ENCODE results near the gene ALG14. TPM values are rescaled to one million over a fixed set of nuclear protein-coding genes. Genes with fewer than 3 reads are reported as not detected.
"Not testable (repeated sequence)": the region's sequence is repeated elsewhere in the genome, so short reads cannot be mapped to it uniquely, and the experiment has no call there.

Gene ALG14
- total RNA-seq, 2 donors from 2014 or later: 1.6 TPM

GRCh38 chr1:94998114-94998513 lies 74.6 kb downstream of the ALG14 start:
- no peaks in the 10 kb centered on the region for H3K9me3 ChIP-seq

GRCh38 chr1:94995536-94995935 lies 77.2 kb downstream of the ALG14 start:
- DNase-seq (ENCODE audit: low spot score); H3K9me3 ChIP-seq; H3K27ac ChIP-seq; H3K27me3 ChIP-seq (replicated peaks; ENCODE audit: insufficient read depth); H3K36me3 ChIP-seq; H3K4me3 ChIP-seq; ATAC-seq (ENCODE audit: insufficient number of reproducible peaks, low FRiP score, low read depth): not testable (repeated sequence)
- H3K4me1 ChIP-seq (ENCODE audit: control insufficient read depth in 1 of 2, low read depth in 2 of 2): peaks cover 0 to 20% of the 10 kb centered on the region in 2 donors

More at GRCh38 chr1:94998114-94998513, 74.6 kb downstream of the ALG14 start:
- H3K4me1 ChIP-seq (ENCODE audit: control insufficient read depth in 1 of 2, low read depth in 2 of 2): peaks cover 6 to 32% of the 10 kb centered on the region in 2 donors
- H3K36me3 ChIP-seq: no peaks in the 10 kb centered on the region
- TF ChIP-seq CTCF (IDR thresholded peaks at IDR 0.05): no peak
- DNase-seq (ENCODE audit: low spot score) (no peak), ATAC-seq (ENCODE audit: insufficient number of reproducible peaks, low FRiP score, low read depth) (no peak)
- no peak overlapping the region for H3K4me3 ChIP-seq
- no peaks in the 10 kb centered on the region for H3K27me3 ChIP-seq (replicated peaks; ENCODE audit: insufficient read depth)
- no peak overlapping the region for H3K27ac ChIP-seq

- no peaks in the 10 kb centered on the region for H3K27me3 ChIP-seq (replicated peaks; ENCODE audit: insufficient read depth)
- no peaks in the 10 kb centered on the region for H3K9me3 ChIP-seq
- no peak for TF ChIP-seq CTCF (IDR thresholded peaks at IDR 0.05)
- H3K27ac ChIP-seq: no peak overlapping the region
- H3K4me3 ChIP-seq: no peak overlapping the region
- ATAC-seq (ENCODE audit: insufficient number of reproducible peaks, low FRiP score, low read depth) (no peak), DNase-seq (ENCODE audit: low spot score) (no peak)
- H3K4me1 ChIP-seq (ENCODE audit: control insufficient read depth in 1 of 2, low read depth in 2 of 2): peaks cover 0 to 20% of the 10 kb centered on the region in 2 donors
- no peaks in the 10 kb centered on the region for H3K36me3 ChIP-seq
Measured at GRCh38 chr1:94994805-94995204, 77.9 kb downstream of the ALG14 start.

- no peaks in the 10 kb centered on the region for H3K36me3 ChIP-seq
- no peaks in the 10 kb centered on the region for H3K27me3 ChIP-seq (replicated peaks; ENCODE audit: insufficient read depth)
- no peak overlapping the region for H3K27ac ChIP-seq
- DNase-seq (ENCODE audit: low spot score): no peak
- no peak overlapping the region for H3K4me3 ChIP-seq
- ATAC-seq (ENCODE audit: insufficient number of reproducible peaks, low FRiP score, low read depth): no peak
- no peak for TF ChIP-seq CTCF (IDR thresholded peaks at IDR 0.05)
- H3K4me1 ChIP-seq (ENCODE audit: control insufficient read depth in 1 of 2, low read depth in 2 of 2): peaks cover 0 to 20% of the 10 kb centered on the region in 2 donors
- H3K9me3 ChIP-seq: no peaks in the 10 kb centered on the region
Measured at GRCh38 chr1:94993931-94994645, 78.7 kb downstream of the ALG14 start.

- H3K27ac ChIP-seq: no peak overlapping the region
- H3K27me3 ChIP-seq (replicated peaks; ENCODE audit: insufficient read depth): no peaks in the 10 kb centered on the region
- no peak for TF ChIP-seq CTCF (IDR thresholded peaks at IDR 0.05)
- ATAC-seq (ENCODE audit: insufficient number of reproducible peaks, low FRiP score, low read depth) (no peak), DNase-seq (ENCODE audit: low spot score) (no peak)
- H3K9me3 ChIP-seq: no peaks in the 10 kb centered on the region
- H3K36me3 ChIP-seq: no peaks in the 10 kb centered on the region
- no peak overlapping the region for H3K4me3 ChIP-seq
- peaks cover 0 to 20% of the 10 kb centered on the region in 2 donors for H3K4me1 ChIP-seq (ENCODE audit: control insufficient read depth in 1 of 2, low read depth in 2 of 2)
Measured at GRCh38 chr1:94992863-94993563, 79.7 kb downstream of the ALG14 start.

Data from thoracic aorta (tissue), 2 donors.